Adrenal gland (tissue), 12 donors: ENCODE data around the gene TMEM132D. TPM values are rescaled to one million over a fixed set of nuclear protein-coding genes. Genes with fewer than 3 reads are reported as not detected.

Source experiments
- DNase-seq, 7 donors: peaks; one replicate each; pipeline ENCODE4 v3.0.0-alpha.2; 2019 to 2020
- H3K27ac ChIP-seq, 5 donors: fragments of 200-600 bp; sonication (generic) in 4 of 5; 1 replicate in 3 of 5; 2 replicates in 2 of 5; pipeline versions ENCODE4 v1.5.1 to v1.8.0; 2016 to 2020; ENCODE audit warnings: mild to moderate bottlenecking in 1 of 5
- H3K27me3 ChIP-seq: fragments of 200-600 bp; 2 replicates; pipeline ENCODE4 v1.8.0; 2021
- H3K36me3 ChIP-seq, 2 donors: fragments of 200-600 bp; replicated peaks in 1 of 2; 1 replicate in 1 of 2; 2 replicates in 1 of 2; pipeline versions ENCODE4 v1.5.1 to v1.8.0; 2018 to 2022
- H3K4me1 ChIP-seq, 2 donors: fragments of 200-600 bp; replicated peaks in 1 of 2; 1 replicate in 1 of 2; 2 replicates in 1 of 2; pipeline versions ENCODE4 v1.5.1 to v1.8.0; 2018 to 2021
- H3K4me3 ChIP-seq, 4 donors: fragments of 200-600 bp; sonication (generic) in 3 of 4; one replicate each; pipeline ENCODE4 v1.5.1; 2016 to 2018
- H3K9me3 ChIP-seq, 3 donors: fragments of 200-600 bp; sonication (generic) in 1 of 3; replicated peaks in 1 of 3; 1 replicate in 2 of 3; 2 replicates in 1 of 3; pipeline versions ENCODE4 v1.5.1 to v1.8.0; 2016 to 2021
- CTCF ChIP-seq, 6 experiments: fragments of 450-650 bp in 4 of 6; fragments of 200-600 bp in 2 of 6; sonication (generic) in 1 of 6; IDR thresholded peaks; 1 replicate in 5 of 6; 2 replicates in 1 of 6; pipeline versions ENCODE4 v1.5.1 to v1.8.0; 2016 to 2021; ENCODE audit warnings: antibody characterized with exemption in 6 of 6, mild to moderate bottlenecking in 2 of 6, moderate library complexity in 1 of 6
- POLR2A ChIP-seq, 2 donors: fragments of 450-650 bp; IDR thresholded peaks; one replicate each; pipeline ENCODE4 v1.6.1; 2017; ENCODE audit warnings: antibody characterized with exemption in 2 of 2, mild to moderate bottlenecking in 2 of 2, moderate library complexity in 1 of 2
- WGBS, 4 donors: extraction: QIAGEN DNeasy Blood & Tissue Kit in 2 of 4; methylation state at CpG; one replicate each; pipeline versions ENCODE4 v1.1.5 to v1.1.7; 2013 to 2017; 5-methylcytosine and 5-hydroxymethylcytosine counted together
- intact Hi-C, 2 donors: fragments of 100-400 bp; cut with DNase I; formaldehyde crosslinking; loops; one replicate each; pipeline versions ENCODE4 v1.14.1 to v1.15.0; 2022 to 2023
- polyA plus RNA-seq, 3 donors: library from polyadenylated mRNA; stranded (reverse); fragments of 200-250 nt in 2 of 3; fragments of 350-450 nt in 1 of 3; fragmentation: Illumina TruSeq in 1 of 3; extraction: RNeasy Lipid Tissue Mini Kit (QIAGEN cat#74804) in 1 of 3; gene quantifications; one replicate each; pipeline ENCODE4 v1.2.3, GENCODE V29; 2013 to 2014
- total RNA-seq, 9 donors: library from RNA; depleted of rRNA in 4 of 9; stranded (reverse); fragments of >200 nt in 4 of 9; fragments of 120-200 nt in 1 of 9; fragmentation: NEBNext Ultra II Directional in 1 of 9; extraction: Animal tissue kit (Norgen Biotek cat#: 25700) in 1 of 9; gene quantifications; one replicate each; pipeline versions ENCODE4 v1.1.0 to v1.2.4, GENCODE V29; 2013 to 2023
- donor health status: healthy with polysubstance abuse.
- donor health status: Bipolar disorder and iron deficiency.
- donor health status: DM: yes; HTN: yes; CAD: no.
- donor health status: DM: no; HTN: no; CAD: no.
- donor health status: DM: no; HTN: no; CAD: no.
- donor health status: DM: yes; HTN: yes; CAD: no.

TMEM132D gene
- total and polyA plus RNA-seq, 12 donors, result 0.03 to 0.83 (median 0.35) TPM; not detected in 8

DNA sequence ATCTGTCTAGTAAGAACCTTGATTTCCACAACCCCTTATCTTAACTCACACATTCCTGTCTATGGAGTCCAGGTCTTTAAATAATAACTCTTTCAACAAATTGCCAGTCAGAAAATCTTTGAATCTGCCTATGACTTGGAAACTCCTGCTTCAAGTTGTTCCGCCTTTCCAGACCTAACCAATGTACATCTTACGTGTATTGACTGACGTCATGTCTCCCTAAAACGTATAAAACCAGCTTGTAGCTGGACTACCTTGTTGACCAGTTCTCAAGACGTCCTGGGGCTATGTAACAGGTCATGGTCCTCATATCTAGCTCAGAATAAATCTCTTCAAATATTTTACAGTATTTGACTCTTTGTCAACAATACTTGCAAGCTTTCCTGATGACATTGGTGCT lies 337.0 kb downstream of the TMEM132D start:
- WGBS, 4 donors, result 71 to 81% (median 75%) methylated on average over 5 of the region's 5 CpGs
- intact Hi-C loops, result no loop called here

DNA sequence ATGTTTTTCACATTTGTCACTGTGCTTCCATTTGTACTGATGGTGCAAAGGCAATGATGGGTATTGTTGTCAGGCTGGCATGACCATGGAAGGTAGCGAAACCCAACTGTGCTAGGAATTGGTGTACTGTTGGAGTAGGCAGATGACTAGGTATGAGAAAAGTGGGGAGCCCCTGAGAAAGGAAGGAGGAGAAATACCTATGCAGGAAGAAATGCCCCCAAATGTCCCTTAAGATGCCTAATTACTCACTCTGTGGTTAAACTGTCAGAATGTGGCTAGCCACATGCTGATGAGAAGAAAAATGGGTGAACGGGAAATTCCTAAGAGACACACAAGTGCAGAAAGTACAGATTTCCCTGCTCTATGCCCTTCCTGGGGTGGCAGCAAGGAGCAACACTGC lies 339.1 kb downstream of the TMEM132D start:
- TF ChIP-seq CTCF (IDR thresholded peaks at IDR 0.05) (no peak), POLR2A (IDR thresholded peaks at IDR 0.05) (no peak)
- no peaks in the 10 kb centered on the region for H3K36me3 ChIP-seq
- H3K27ac ChIP-seq, result no peak overlapping the region
- no peak for DNase-seq
- H3K9me3 ChIP-seq, result no peaks in the 10 kb centered on the region
- intact Hi-C loops, result no loop called here
- no peaks in the 10 kb centered on the region for H3K4me1 ChIP-seq
- H3K27me3 ChIP-seq, result no peaks in the 10 kb centered on the region
- 72 to 88% (median 84%) methylated on average over 2 of the region's 2 CpGs for WGBS, 4 donors
- H3K4me3 ChIP-seq, result no peak overlapping the region

More for the DNA sequence above, 337.0 kb downstream of the TMEM132D start:
- no peak for TF ChIP-seq POLR2A (IDR thresholded peaks at IDR 0.05)
- Histone ChIP-seq H3K36me3 (no peaks in the 10 kb centered on the region), H3K4me1 (no peaks in the 10 kb centered on the region), H3K27me3 (no peaks in the 10 kb centered on the region), H3K27ac (no peak overlapping the region), H3K9me3 (no peaks in the 10 kb centered on the region), H3K4me3 (no peak overlapping the region)
- DNase-seq, result no peak

DNA sequence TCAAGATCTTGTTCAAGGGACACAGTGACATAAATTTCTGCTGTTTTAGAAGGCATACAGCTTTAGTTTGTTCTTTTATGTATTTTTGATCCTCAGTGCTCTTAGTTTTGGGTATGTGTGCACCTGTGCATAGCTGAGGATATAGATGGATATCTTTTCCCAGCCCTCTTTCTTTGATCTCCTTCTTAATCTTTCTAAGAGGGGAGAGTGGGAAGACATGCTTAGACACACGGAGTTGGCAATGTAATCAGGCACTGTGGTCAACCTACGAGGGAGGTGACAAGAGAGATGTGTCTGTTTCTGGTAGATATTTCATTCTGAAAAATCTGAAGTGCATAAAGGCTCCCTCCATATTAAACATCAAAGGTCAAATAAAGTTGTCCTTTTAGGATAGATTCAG lies 340.6 kb downstream of the TMEM132D start:
- H3K36me3 ChIP-seq, result no peaks in the 10 kb centered on the region
- TF ChIP-seq CTCF (IDR thresholded peaks at IDR 0.05) (no peak), POLR2A (IDR thresholded peaks at IDR 0.05) (no peak)
- no peak for DNase-seq
- WGBS, 4 donors, result 74 to 89% (median 81%) methylated on average over 2 of the region's 2 CpGs
- no peaks in the 10 kb centered on the region for H3K27me3 ChIP-seq
- H3K27ac ChIP-seq, result no peak overlapping the region
- no peaks in the 10 kb centered on the region for H3K9me3 ChIP-seq
- no peak overlapping the region for H3K4me3 ChIP-seq
- H3K4me1 ChIP-seq, result no peaks in the 10 kb centered on the region
- intact Hi-C loops, result no loop called here

DNA sequence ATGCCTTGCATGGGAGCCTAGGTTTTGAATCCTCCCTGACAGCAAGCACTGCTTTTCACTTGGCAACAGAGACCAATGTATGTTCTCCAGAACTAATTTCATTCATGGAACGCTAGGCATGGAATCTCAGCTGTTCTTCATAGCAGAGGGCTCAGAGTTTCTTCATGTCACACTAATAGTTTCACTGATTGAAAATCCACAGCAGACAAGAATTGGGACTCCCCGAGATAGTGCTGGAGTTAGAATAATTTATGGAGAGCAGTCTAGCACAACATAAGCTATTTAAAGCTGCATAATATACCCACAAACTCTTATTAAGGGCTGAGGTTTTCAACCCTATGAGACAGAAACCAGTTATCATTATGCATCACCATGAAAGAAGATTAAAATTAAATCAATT lies 342.5 kb downstream of the TMEM132D start:
- intact Hi-C loops, result no loop called here
- no peaks in the 10 kb centered on the region for H3K27me3 ChIP-seq

More for the DNA sequence above, 342.5 kb downstream of the TMEM132D start:
- H3K36me3 ChIP-seq, result no peaks in the 10 kb centered on the region
- no peak overlapping the region for H3K27ac ChIP-seq
- no peak overlapping the region for H3K4me3 ChIP-seq
- H3K4me1 ChIP-seq, result no peaks in the 10 kb centered on the region
- no peaks in the 10 kb centered on the region for H3K9me3 ChIP-seq
- DNase-seq, result no peak
- WGBS, 4 donors, result 54 to 76% (median 60%) methylated on average over 2 of the region's 2 CpGs
- TF ChIP-seq CTCF (IDR thresholded peaks at IDR 0.05) (no peak), POLR2A (IDR thresholded peaks at IDR 0.05) (no peak)
